GM23338 (cell line): ENCODE results near the gene GTF3C6. TPM values are rescaled to one million over a fixed set of nuclear protein-coding genes. Genes with fewer than 3 reads are reported as not detected.
"Not testable (repeated sequence)": the region's sequence is repeated elsewhere in the genome, so short reads cannot be mapped to it uniquely, and the experiment has no call there.

ENCODE experiments used
- ATAC-seq: fragments of 200-7000 bp; cut with Tn5 transposase; 3 replicates; pipeline ENCODE4 v1.9.1; 2020
- DNase-seq: peaks from one replicate; pipeline ENCODE4 v3.0.0-alpha.2; 2015; ENCODE audit warnings: low spot score
- H2AFZ ChIP-seq: fragments of 200-600 bp; sonication (generic); 2 replicates; pipeline ENCODE4 v1.8.0; 2016; ENCODE audit warnings: antibody characterized with exemption, mild to moderate bottlenecking, moderate library complexity
- H3F3A ChIP-seq: fragments of 200-600 bp; sonication (generic); replicated peaks from 2 replicates; pipeline ENCODE4 v1.8.0; 2017; ENCODE audit warnings: antibody characterized with exemption, mixed run types, low read depth
- H3K27ac ChIP-seq: fragments of 200-600 bp; sonication (generic); 2 replicates; pipeline ENCODE4 v1.6.1; 2016; ENCODE audit warnings: low read depth
- H3K27me3 ChIP-seq: fragments of 200-600 bp; sonication (generic); 2 replicates; pipeline ENCODE4 v1.8.0; 2016; ENCODE audit warnings: mild to moderate bottlenecking, mixed run types, moderate library complexity; ENCODE audit not compliant: insufficient read depth
- H3K36me3 ChIP-seq: fragments of 200-600 bp; sonication (generic); 2 replicates; pipeline ENCODE4 v1.8.0; 2016; ENCODE audit warnings: mild to moderate bottlenecking; ENCODE audit not compliant: insufficient read depth
- H3K4me1 ChIP-seq: fragments of 200-600 bp; sonication (generic); 2 replicates; pipeline ENCODE4 v1.8.0; 2016; ENCODE audit warnings: mild to moderate bottlenecking, moderate library complexity; ENCODE audit not compliant: insufficient read depth
- H3K4me2 ChIP-seq: fragments of 200-600 bp; sonication (generic); 2 replicates; pipeline ENCODE4 v1.7.1; 2017; ENCODE audit warnings: mixed run types
- H3K4me3 ChIP-seq: fragments of 200-600 bp; sonication (generic); 2 replicates; pipeline ENCODE4 v1.6.1; 2016; ENCODE audit warnings: mixed run types
- H3K79me2 ChIP-seq: fragments of 200-600 bp; sonication (generic); replicated peaks from 2 replicates; pipeline ENCODE4 v1.8.0; 2017; ENCODE audit warnings: mild to moderate bottlenecking; ENCODE audit not compliant: insufficient read depth
- H3K9me2 ChIP-seq: fragments of 200-600 bp; sonication (generic); 2 replicates; pipeline ENCODE4 v1.8.0; 2017; ENCODE audit not compliant: insufficient read depth
- H4K20me1 ChIP-seq: fragments of 200-600 bp; sonication (generic); replicated peaks from 2 replicates; pipeline ENCODE4 v1.8.0; 2017; ENCODE audit warnings: mild to moderate bottlenecking; ENCODE audit not compliant: insufficient read depth
- H3K27ac Mint-ChIP-seq: 2 replicates; pipeline ENCODE4 v1.8.0; 2020; ENCODE audit warnings: inconsistent platforms, mild to moderate bottlenecking, moderate library complexity, mixed read lengths
- H3K27me3 Mint-ChIP-seq: 3 replicates; pipeline ENCODE4 v1.8.0; 2022; ENCODE audit warnings: low read depth, mild to moderate bottlenecking, moderate library complexity, mixed read lengths, inconsistent platforms; ENCODE audit not compliant: insufficient read depth, poor library complexity
- H3K36me3 Mint-ChIP-seq: 3 replicates; pipeline ENCODE4 v1.8.0; 2021; ENCODE audit warnings: low read depth, mild to moderate bottlenecking, inconsistent platforms, moderate library complexity, mixed read lengths
- H3K4me1 Mint-ChIP-seq: 3 replicates; pipeline ENCODE4 v1.8.0; 2020; ENCODE audit warnings: mild to moderate bottlenecking, inconsistent platforms, mixed read lengths
- H3K4me3 Mint-ChIP-seq: 3 replicates; pipeline ENCODE4 v1.8.0; 2021; ENCODE audit warnings: moderate library complexity, mild to moderate bottlenecking, inconsistent platforms, mixed read lengths
- H3K9me3 Mint-ChIP-seq: 3 replicates; pipeline ENCODE4 v1.8.0; 2020; ENCODE audit warnings: moderate library complexity, mild to moderate bottlenecking, inconsistent platforms, mixed read lengths
- CREB1 ChIP-seq: fragments of 250-450 bp; sonication (Bioruptor Pico); IDR thresholded peaks from 2 replicates; pipeline ENCODE4 v1.5.0; 2020; ENCODE audit warnings: low read depth, mild to moderate bottlenecking, moderate library complexity
- NANOG ChIP-seq: IDR thresholded peaks from 2 replicates; pipeline ENCODE4 v1.6.1; 2016; ENCODE audit warnings: antibody characterized with exemption, borderline replicate concordance
- POLR2AphosphoS5 ChIP-seq: IDR thresholded peaks from 2 replicates; pipeline ENCODE4 v1.6.1; 2016; ENCODE audit warnings: antibody characterized with exemption, low read depth
- STAT1 ChIP-seq: IDR thresholded peaks from one replicate; pipeline ENCODE4 v1.6.1; 2016; ENCODE audit warnings: antibody characterized with exemption; ENCODE audit not compliant: unreplicated experiment
- polyA plus RNA-seq: library from polyadenylated mRNA; unstranded; fragments of >200 nt; fragmentation: Nextera tagmentation; extraction: Ambion mirVana; gene quantifications from 2 replicates; pipeline ENCODE4 v1.2.1, GENCODE V29; 2016
- total RNA-seq: library from RNA; depleted of rRNA; stranded (reverse); fragments of >200 nt; shearing (Covaris generic); gene quantifications from 2 replicates; pipeline ENCODE4 v1.2.3, GENCODE V29; 2014
- TF ChIP-seq, protein P1 (sequence below): fragments of 250-450 bp; sonication (Bioruptor Pico); IDR thresholded peaks from 2 replicates; pipeline ENCODE4 v1.5.0; 2020; ENCODE audit warnings: mild to moderate bottlenecking, moderate library complexity
- TF ChIP-seq, protein P2 (sequence below): IDR thresholded peaks from 2 replicates; pipeline ENCODE4 v1.6.1; 2016; ENCODE audit warnings: antibody characterized with exemption

The GTF3C6 gene
- total and polyA plus RNA-seq, 2 experiments from 2014 or later, result 41.2 to 245 TPM

DNA sequence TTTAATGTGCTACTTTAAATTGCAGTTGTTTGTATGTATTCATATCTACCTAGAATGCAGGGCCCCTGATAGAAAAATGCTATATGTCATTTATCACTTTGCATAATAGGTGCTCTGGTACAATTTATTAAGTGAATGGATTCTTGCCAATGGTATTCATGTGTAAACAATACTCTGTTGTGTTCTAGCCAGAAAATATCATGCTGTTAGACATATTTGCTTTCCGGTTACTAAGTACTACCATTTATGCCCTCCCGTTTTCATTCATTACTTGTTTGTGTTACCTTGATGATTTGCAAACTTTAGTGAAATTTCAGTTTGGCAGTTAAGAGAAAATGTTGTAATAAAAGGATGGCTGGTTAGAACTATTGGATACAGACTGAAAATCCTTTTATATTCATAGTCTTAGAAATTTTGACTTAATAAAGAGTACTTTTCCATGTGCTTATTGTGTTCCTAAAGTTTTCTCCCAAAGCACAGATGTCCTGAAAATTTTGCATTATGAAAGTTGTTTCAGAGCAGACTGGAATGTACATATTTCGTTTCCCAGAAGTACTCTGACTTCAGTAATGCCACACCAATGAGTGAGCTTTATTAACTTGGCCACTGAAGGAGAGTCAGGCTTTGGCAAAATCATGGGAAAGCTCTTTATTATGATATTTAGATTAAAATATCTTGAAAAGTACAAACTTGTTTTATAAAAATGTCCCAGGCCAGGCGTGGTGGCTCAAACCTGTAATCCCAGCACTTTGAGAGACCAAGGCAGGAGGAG is 54.8 kb downstream of the GTF3C6 start (continued):
- TF ChIP-seq, protein P1, sequence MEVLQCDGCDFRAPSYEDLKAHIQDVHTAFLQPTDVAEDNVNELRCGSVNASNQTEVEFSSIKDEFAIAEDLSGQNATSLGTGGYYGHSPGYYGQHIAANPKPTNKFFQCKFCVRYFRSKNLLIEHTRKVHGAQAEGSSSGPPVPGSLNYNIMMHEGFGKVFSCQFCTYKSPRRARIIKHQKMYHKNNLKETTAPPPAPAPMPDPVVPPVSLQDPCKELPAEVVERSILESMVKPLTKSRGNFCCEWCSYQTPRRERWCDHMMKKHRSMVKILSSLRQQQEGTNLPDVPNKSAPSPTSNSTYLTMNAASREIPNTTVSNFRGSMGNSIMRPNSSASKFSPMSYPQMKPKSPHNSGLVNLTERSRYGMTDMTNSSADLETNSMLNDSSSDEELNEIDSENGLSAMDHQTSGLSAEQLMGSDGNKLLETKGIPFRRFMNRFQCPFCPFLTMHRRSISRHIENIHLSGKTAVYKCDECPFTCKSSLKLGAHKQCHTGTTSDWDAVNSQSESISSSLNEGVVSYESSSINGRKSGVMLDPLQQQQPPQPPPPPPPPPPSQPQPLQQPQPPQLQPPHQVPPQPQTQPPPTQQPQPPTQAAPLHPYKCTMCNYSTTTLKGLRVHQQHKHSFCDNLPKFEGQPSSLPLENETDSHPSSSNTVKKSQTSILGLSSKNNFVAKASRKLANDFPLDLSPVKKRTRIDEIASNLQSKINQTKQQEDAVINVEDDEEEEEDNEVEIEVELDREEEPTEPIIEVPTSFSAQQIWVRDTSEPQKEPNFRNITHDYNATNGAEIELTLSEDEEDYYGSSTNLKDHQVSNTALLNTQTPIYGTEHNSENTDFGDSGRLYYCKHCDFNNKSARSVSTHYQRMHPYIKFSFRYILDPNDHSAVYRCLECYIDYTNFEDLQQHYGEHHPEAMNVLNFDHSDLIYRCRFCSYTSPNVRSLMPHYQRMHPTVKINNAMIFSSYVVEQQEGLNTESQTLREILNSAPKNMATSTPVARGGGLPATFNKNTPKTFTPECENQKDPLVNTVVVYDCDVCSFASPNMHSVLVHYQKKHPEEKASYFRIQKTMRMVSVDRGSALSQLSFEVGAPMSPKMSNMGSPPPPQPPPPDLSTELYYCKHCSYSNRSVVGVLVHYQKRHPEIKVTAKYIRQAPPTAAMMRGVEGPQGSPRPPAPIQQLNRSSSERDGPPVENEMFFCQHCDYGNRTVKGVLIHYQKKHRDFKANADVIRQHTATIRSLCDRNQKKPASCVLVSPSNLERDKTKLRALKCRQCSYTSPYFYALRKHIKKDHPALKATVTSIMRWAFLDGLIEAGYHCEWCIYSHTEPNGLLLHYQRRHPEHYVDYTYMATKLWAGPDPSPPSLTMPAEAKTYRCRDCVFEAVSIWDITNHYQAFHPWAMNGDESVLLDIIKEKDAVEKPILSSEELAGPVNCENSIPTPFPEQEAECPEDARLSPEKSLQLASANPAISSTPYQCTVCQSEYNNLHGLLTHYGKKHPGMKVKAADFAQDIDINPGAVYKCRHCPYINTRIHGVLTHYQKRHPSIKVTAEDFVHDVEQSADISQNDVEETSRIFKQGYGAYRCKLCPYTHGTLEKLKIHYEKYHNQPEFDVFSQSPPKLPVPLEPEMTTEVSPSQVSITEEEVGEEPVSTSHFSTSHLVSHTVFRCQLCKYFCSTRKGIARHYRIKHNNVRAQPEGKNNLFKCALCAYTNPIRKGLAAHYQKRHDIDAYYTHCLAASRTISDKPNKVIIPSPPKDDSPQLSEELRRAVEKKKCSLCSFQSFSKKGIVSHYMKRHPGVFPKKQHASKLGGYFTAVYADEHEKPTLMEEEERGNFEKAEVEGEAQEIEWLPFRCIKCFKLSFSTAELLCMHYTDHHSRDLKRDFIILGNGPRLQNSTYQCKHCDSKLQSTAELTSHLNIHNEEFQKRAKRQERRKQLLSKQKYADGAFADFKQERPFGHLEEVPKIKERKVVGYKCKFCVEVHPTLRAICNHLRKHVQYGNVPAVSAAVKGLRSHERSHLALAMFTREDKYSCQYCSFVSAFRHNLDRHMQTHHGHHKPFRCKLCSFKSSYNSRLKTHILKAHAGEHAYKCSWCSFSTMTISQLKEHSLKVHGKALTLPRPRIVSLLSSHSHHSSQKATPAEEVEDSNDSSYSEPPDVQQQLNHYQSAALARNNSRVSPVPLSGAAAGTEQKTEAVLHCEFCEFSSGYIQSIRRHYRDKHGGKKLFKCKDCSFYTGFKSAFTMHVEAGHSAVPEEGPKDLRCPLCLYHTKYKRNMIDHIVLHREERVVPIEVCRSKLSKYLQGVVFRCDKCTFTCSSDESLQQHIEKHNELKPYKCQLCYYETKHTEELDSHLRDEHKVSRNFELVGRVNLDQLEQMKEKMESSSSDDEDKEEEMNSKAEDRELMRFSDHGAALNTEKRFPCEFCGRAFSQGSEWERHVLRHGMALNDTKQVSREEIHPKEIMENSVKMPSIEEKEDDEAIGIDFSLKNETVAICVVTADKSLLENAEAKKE (CRISPR knock-in tag), result no peak

DNA sequence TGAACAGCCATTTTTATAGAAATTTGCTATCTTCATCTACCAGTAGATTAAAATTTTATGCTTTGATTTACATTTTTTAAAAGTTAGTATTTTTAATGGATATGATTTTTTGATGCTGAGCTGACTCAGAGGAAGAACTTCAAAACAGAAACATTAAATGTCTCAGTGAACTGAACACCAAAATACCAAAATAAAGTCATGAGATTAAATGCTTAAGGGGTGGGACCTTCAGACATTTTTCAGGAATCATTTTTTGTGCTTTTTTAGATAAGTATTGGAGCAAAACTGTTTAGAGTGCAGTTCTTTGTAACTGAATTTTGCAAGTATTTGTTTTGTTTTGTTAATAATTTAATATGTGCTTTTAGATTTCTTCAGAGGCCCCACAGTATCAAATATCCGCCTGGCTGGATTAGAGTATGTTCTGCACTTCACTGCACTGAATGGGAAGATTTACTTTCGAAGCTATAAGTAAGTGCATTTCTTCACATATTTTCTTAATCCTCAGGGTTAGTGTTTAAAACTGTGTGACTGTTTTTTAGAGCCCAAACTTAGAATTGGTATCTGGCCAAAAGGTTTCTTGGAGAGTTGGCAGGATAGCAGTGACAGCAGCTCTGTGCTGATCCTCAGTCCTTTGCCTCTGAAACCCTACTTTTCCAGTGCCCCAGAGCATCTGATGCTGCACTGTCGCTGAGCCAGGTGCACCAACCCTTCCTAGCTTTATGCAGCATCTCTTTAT is 57.1 kb downstream of the GTF3C6 start:
- ATAC-seq (no peak), DNase-seq (no peak)
- no peak overlapping the region for H2AFZ ChIP-seq
- H3K9me3 Mint-ChIP-seq, result peaks cover 29% of the 10 kb centered on the region
- no peak overlapping the region for H3K4me3 ChIP-seq
- H3K4me1 Mint-ChIP-seq, result no peaks in the 10 kb centered on the region
- peaks cover 83% of the 10 kb centered on the region for H3K36me3 Mint-ChIP-seq
- no peaks in the 10 kb centered on the region for H3K27me3 Mint-ChIP-seq
- H3K9me2 ChIP-seq, result no peaks in the 10 kb centered on the region
- H3K27ac ChIP-seq, result no peak overlapping the region
- H4K20me1 ChIP-seq, result no peaks in the 10 kb centered on the region; the same call in 1 of the 2 replicates
- H3K4me2 ChIP-seq, result no peak overlapping the region
- no peaks in the 10 kb centered on the region for H3F3A ChIP-seq
- H3K4me1 ChIP-seq, result no peaks in the 10 kb centered on the region
- H3K27ac Mint-ChIP-seq, result no peak overlapping the region
- H3K27me3 ChIP-seq, result no peaks in the 10 kb centered on the region
- peaks cover 38% of the 10 kb centered on the region for H3K36me3 ChIP-seq
- no peak overlapping the region for H3K4me3 Mint-ChIP-seq
- TF ChIP-seq CREB1 (CRISPR knock-in tag), result no peak
- TF ChIP-seq, protein P2, sequence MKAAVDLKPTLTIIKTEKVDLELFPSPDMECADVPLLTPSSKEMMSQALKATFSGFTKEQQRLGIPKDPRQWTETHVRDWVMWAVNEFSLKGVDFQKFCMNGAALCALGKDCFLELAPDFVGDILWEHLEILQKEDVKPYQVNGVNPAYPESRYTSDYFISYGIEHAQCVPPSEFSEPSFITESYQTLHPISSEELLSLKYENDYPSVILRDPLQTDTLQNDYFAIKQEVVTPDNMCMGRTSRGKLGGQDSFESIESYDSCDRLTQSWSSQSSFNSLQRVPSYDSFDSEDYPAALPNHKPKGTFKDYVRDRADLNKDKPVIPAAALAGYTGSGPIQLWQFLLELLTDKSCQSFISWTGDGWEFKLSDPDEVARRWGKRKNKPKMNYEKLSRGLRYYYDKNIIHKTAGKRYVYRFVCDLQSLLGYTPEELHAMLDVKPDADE, result no peak
- no peak for TF ChIP-seq POLR2AphosphoS5
- no peak for TF ChIP-seq NANOG
- TF ChIP-seq STAT1, result no peak
- H3K79me2 ChIP-seq, result peaks cover 12% of the 10 kb centered on the region; the same call in 1 of the 2 replicates

GRCh38 chr6:111017241-111017640 is 58.7 kb downstream of the GTF3C6 start:
- H3K36me3 Mint-ChIP-seq, result peaks cover 72% of the 10 kb centered on the region

More at GRCh38 chr6:111017241-111017640, 58.7 kb downstream of the GTF3C6 start:
- H4K20me1 ChIP-seq, H3K27ac ChIP-seq, H3F3A ChIP-seq, H3K9me2 ChIP-seq, H3K4me1 Mint-ChIP-seq, H3K27me3 ChIP-seq, H2AFZ ChIP-seq, ATAC-seq, H3K4me3 Mint-ChIP-seq, DNase-seq, H3K27me3 Mint-ChIP-seq, H3K27ac Mint-ChIP-seq, H3K4me3 ChIP-seq, H3K4me1 ChIP-seq, H3K4me2 ChIP-seq: not testable (repeated sequence)
- peaks cover 29% of the 10 kb centered on the region for H3K9me3 Mint-ChIP-seq
- peaks cover 12% of the 10 kb centered on the region; the same call in 1 of the 2 replicates for H3K79me2 ChIP-seq
- H3K36me3 ChIP-seq, result peaks cover 37% of the 10 kb centered on the region
